ENCODE data around the gene SEMG1. TPM values are rescaled to one million over a fixed set of nuclear protein-coding genes. Genes with fewer than 3 reads are reported as not detected.

Gene SEMG1
- total RNA-seq, 2 experiments from 2014 or later: not detected

Other genes starting within 250 kb of the SEMG1 start
- 10 to 100 TPM; 21.4 to 23.3 TPM for gene TOMM34, start 246.6 kb upstream of the SEMG1 start, total RNA-seq
- 100 to 1,000 TPM; 201 to 229 TPM for gene STK4, start 240.5 kb upstream of the SEMG1 start, total RNA-seq
- gene KCNS1, start 105.9 kb upstream of the SEMG1 start, total RNA-seq: not detected
- gene WFDC5, start 91.9 kb upstream of the SEMG1 start, total RNA-seq: not detected
- gene WFDC12, start 82.6 kb upstream of the SEMG1 start, total RNA-seq: not detected
- gene PI3, start 32.1 kb upstream of the SEMG1 start, total RNA-seq: not detected
- not detected for gene SEMG2, start 14.3 kb downstream of the SEMG1 start, total RNA-seq
- under 1 TPM in 1 of 2 experiments, not detected in 1; 0.37 TPM for gene SLPI, start 47.5 kb downstream of the SEMG1 start, total RNA-seq
- gene RBPJL, start 99.8 kb downstream of the SEMG1 start, total RNA-seq: not detected
- under 1 TPM; 0.17 to 0.25 TPM for gene MATN4, start 101.3 kb downstream of the SEMG1 start, total RNA-seq
- 1 to 10 TPM; 7.5 to 8.1 TPM for gene SDC4, start 141.4 kb downstream of the SEMG1 start, total RNA-seq
- 10 to 100 TPM; 23.9 to 25.6 TPM for gene SYS1, start 156.1 kb downstream of the SEMG1 start, total RNA-seq
- gene TP53TG5, start 171.3 kb downstream of the SEMG1 start, total RNA-seq: not detected
- 10 to 100 TPM in 1 of 2 experiments, 1 to 10 TPM in 1; 9.0 to 10.5 TPM for gene DBNDD2, start 201.3 kb downstream of the SEMG1 start, total RNA-seq
- 10 to 100 TPM; 66.3 to 77.9 TPM for gene PIGT, start 209.1 kb downstream of the SEMG1 start, total RNA-seq

Measured in activated CD4-positive, alpha-beta T cell treated with anti-CD3 and anti-CD28 coated beads, Interleukin-2, amount 10 ng/mL, durations not matched to agents 7 days and 5 days (primary cell).